Measurements from ENCODE around the gene TAF3.

The TAF3 gene

GRCh38 chr10:7915923-7916536 is 97.7 kb downstream of the TAF3 start:
- Mint-ChIP-seq H3K27me3 (no peaks in the 10 kb centered on the region), H3K36me3 (peaks cover 2% of the 10 kb centered on the region), H3K4me3 (no peak overlapping the region), H3K27ac (no peak overlapping the region), H3K4me1 (ENCODE audit: low read depth) (peaks cover 33% of the 10 kb centered on the region), H3K9me3 (ENCODE audit: low read depth) (no peaks in the 10 kb centered on the region)

DNA sequence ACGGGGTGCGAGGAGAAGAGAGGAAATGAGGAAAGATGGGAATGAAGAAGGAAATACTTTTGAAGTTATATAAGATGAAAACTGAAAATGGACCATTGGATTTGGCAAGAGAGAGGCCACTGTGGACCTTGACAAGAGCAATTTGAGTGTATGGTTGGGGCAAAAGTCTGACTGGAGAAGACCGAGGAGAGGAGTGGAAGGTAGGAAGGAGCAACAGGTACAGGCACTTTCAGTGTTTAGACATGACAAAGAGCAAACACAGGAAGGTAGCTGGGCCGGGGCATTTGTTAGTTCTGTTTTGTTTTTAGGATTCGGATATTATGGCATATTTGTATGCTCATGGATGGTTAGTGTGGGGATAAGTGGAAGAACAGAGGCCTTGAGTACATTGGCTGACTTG is 99.4 kb downstream of the TAF3 start:
- Mint-ChIP-seq H3K27me3 (no peaks in the 10 kb centered on the region), H3K27ac (no peak overlapping the region), H3K36me3 (peaks cover 2% of the 10 kb centered on the region), H3K4me3 (no peak overlapping the region), H3K9me3 (ENCODE audit: low read depth) (no peaks in the 10 kb centered on the region), H3K4me1 (ENCODE audit: low read depth) (peaks cover 24% of the 10 kb centered on the region)

DNA sequence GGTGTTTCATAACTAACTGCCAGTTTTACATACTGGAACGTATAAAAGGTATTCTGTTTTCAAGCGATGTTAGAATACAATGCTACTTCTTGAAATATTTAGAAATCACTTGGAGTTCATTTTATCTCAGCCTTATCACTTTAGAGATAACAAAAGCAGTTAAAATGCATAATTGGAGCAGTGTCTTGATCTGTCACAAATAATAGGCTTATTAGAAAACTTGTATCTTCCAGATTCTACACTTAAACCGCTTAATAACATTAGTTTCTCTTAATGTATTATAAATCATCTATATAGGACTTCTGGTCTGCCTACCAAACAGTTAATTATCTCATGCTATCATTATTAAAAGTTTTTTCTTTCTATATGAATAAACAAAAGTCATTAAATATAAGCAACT is 104.4 kb downstream of the TAF3 start:
- peaks cover 2% of the 10 kb centered on the region for H3K36me3 Mint-ChIP-seq
- H3K4me1 Mint-ChIP-seq (ENCODE audit: low read depth) = peaks cover 22% of the 10 kb centered on the region
- no peaks in the 10 kb centered on the region for H3K27me3 Mint-ChIP-seq
- H3K27ac Mint-ChIP-seq = no peak overlapping the region
- H3K9me3 Mint-ChIP-seq (ENCODE audit: low read depth) = no peaks in the 10 kb centered on the region
- no peak overlapping the region for H3K4me3 Mint-ChIP-seq

DNA sequence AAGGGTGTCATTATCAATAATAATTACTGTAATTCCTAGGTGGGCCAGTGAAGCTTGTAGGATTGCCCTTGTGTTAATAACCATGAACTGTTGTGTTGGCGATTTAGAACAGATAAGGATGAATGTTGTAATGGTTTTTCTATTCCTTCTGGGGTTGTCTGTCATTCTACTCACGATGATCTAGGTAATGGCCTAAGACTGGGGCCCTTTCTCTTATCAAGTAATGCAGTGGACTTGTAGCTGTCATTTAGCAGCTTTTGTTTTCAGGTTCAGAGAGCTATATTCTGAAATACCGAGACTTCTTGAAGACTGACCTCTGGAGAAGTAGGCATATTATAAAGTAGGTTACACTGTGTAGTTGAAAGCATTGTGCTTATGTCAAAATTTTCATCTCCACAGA is 110.2 kb downstream of the TAF3 start:
- Mint-ChIP-seq H3K27ac (no peak overlapping the region), H3K9me3 (ENCODE audit: low read depth) (no peaks in the 10 kb centered on the region), H3K36me3 (peaks cover 10% of the 10 kb centered on the region), H3K4me1 (ENCODE audit: low read depth) (peaks cover 21% of the 10 kb centered on the region), H3K4me3 (no peak overlapping the region), H3K27me3 (no peaks in the 10 kb centered on the region)

DNA sequence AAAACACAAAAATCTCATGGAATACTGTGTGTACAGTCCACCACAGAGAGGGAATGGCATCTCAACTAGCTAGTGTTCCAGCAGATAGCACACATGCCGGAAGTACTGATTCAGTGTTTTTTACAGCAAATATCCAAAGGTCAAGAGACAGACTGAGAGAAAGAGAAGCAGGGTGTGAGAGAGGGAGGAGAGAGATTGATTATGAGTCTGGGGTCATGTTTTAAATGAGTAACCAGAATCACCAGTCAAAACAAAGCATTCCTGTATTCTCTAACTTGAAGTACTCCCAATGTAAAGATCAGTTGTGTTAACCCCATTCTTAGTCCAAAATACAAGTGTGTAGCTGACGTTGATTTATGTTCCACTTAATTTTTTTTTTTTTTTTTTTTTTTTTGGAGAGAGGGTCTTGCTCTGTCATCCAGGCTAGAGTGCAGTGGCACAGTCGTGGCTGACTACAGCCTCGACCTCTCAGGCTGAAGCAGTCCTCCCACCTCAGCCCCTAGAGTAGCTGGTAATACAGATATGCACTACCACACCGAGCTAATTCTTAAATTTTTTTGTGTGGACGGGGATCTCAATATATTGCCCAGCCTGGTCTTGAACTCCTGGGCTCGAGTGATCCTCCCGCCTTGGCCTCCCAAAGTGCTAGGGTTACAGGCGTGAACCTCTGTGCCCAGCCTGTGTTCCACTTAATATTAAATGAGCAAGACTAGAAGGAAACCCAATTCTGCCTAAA is 114.2 kb downstream of the TAF3 start:
- H3K4me3 Mint-ChIP-seq = no peak overlapping the region
- peaks cover 22% of the 10 kb centered on the region for H3K36me3 Mint-ChIP-seq
- H3K27me3 Mint-ChIP-seq = no peaks in the 10 kb centered on the region
- no peak overlapping the region for H3K27ac Mint-ChIP-seq
- no peaks in the 10 kb centered on the region for H3K9me3 Mint-ChIP-seq (ENCODE audit: low read depth)
- H3K4me1 Mint-ChIP-seq (ENCODE audit: low read depth) = peaks cover 7% of the 10 kb centered on the region

DNA sequence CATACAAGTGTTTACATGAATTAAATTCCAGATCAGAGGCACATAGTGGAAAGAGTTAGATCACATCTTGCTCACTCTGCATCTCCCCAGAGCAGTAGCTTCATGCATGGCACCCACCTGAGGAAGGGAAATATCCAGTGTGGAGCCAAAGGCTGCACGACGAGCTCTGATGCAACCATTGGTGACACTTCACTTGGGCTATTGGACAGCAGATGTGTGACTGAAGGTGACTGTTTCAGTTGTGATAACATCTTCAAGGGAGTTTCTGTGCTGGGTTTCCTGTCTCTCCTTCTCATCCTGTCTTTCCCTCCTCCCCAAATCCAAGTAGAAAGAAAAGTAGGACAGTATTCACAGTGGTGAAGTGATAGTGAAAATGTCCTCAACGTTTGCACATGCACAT is 115.0 kb downstream of the TAF3 start:
- H3K36me3 Mint-ChIP-seq = peaks cover 22% of the 10 kb centered on the region
- H3K4me3 Mint-ChIP-seq = no peak overlapping the region
- peaks cover 9% of the 10 kb centered on the region for H3K4me1 Mint-ChIP-seq (ENCODE audit: low read depth)
- no peak overlapping the region for H3K27ac Mint-ChIP-seq
- peaks cover 2% of the 10 kb centered on the region for H3K9me3 Mint-ChIP-seq (ENCODE audit: low read depth)
- no peaks in the 10 kb centered on the region for H3K27me3 Mint-ChIP-seq

DNA sequence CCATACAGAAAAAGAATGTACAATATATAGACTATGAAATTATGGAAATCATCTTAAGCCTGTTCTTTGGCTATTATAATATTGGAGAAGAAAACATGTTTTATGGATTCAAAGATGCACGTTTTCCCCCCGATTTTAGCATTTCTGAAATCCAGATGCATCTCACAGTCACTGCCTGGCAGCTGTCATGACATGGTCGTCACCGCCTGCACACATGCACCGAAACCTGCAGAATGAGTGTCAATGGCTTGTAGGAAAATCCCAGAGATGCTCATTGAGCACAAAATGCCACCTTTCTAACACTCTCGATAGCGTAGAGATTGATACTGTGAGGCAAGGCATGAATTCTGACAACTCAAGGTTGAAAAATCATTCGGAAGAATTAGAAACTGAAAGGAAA is 115.5 kb downstream of the TAF3 start:
- Mint-ChIP-seq H3K9me3 (ENCODE audit: low read depth) (peaks cover 7% of the 10 kb centered on the region), H3K27ac (no peak overlapping the region), H3K4me1 (ENCODE audit: low read depth) (peaks cover 8% of the 10 kb centered on the region), H3K36me3 (peaks cover 27% of the 10 kb centered on the region), H3K4me3 (no peak overlapping the region), H3K27me3 (no peaks in the 10 kb centered on the region)

- Mint-ChIP-seq H3K27me3 (no peaks in the 10 kb centered on the region), H3K36me3 (peaks cover 31% of the 10 kb centered on the region), H3K4me3 (no peak overlapping the region), H3K9me3 (ENCODE audit: low read depth) (peaks cover 14% of the 10 kb centered on the region), H3K27ac (no peak overlapping the region), H3K4me1 (ENCODE audit: low read depth) (peaks cover 11% of the 10 kb centered on the region)
These were observed 119.1 kb downstream of the TAF3 start for GRCh38 chr10:7937315-7937945.

DNA sequence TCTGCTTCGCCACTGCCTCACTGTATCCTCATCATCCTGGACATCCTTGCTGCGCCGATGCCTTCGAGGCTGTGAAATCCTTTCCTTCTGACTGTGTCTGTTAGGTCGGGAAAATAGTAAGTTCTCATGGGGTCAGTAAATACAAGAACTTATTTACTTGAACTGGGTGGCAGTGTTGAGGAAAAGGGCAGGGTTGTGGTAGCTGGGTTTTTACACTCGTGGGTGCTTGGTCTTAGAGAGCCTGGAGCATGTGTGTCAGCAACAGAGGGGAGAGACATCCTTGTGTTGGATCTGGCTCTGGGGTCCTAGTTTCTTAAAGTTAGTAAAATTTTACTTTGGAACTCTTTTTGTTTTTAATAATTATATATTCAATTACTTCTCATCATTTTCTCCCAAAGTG is 123.3 kb downstream of the TAF3 start:
- peaks cover 14% of the 10 kb centered on the region for H3K9me3 Mint-ChIP-seq (ENCODE audit: low read depth)
- H3K27ac Mint-ChIP-seq = no peak overlapping the region
- no peak overlapping the region for H3K4me3 Mint-ChIP-seq
- no peaks in the 10 kb centered on the region for H3K27me3 Mint-ChIP-seq
- peaks cover 38% of the 10 kb centered on the region for H3K4me1 Mint-ChIP-seq (ENCODE audit: low read depth)
- H3K36me3 Mint-ChIP-seq = peaks cover 33% of the 10 kb centered on the region

DNA sequence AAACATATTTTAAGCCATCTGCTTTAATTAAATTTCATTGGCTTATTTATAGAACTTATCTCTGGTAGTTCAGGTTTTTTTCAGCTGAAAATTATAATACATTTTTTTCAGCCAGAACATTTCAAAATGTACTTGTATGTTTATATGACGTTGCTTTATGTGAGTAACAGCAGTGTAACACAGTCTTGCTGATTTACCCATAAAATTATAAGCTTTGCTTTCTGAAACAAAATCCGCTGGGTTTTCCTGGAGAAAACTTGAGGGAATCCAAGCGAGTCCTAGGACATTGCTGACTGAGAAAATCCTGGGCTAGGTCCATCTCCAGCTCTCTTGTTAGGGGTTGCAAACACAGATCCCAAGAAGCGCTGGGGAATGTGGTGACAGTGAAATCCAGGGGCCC is 124.0 kb downstream of the TAF3 start:
- Mint-ChIP-seq H3K9me3 (ENCODE audit: low read depth) (peaks cover 14% of the 10 kb centered on the region), H3K4me1 (ENCODE audit: low read depth) (peaks cover 42% of the 10 kb centered on the region), H3K36me3 (peaks cover 30% of the 10 kb centered on the region), H3K27ac (no peak overlapping the region), H3K27me3 (no peaks in the 10 kb centered on the region), H3K4me3 (no peak overlapping the region)

GRCh38 chr10:7942859-7943258 is 124.6 kb downstream of the TAF3 start:
- H3K36me3 Mint-ChIP-seq = peaks cover 27% of the 10 kb centered on the region
- no peak overlapping the region for H3K27ac Mint-ChIP-seq
- H3K27me3 Mint-ChIP-seq = no peaks in the 10 kb centered on the region
- no peak overlapping the region for H3K4me3 Mint-ChIP-seq
- peaks cover 14% of the 10 kb centered on the region for H3K9me3 Mint-ChIP-seq (ENCODE audit: low read depth)
- peaks cover 44% of the 10 kb centered on the region for H3K4me1 Mint-ChIP-seq (ENCODE audit: low read depth)

GRCh38 chr10:7944215-7944480 is 125.8 kb downstream of the TAF3 start:
- no peak overlapping the region for H3K4me3 Mint-ChIP-seq
- H3K36me3 Mint-ChIP-seq = peaks cover 18% of the 10 kb centered on the region
- no peaks in the 10 kb centered on the region for H3K27me3 Mint-ChIP-seq
- H3K27ac Mint-ChIP-seq = no peak overlapping the region
- H3K4me1 Mint-ChIP-seq (ENCODE audit: low read depth) = peaks cover 46% of the 10 kb centered on the region
- H3K9me3 Mint-ChIP-seq (ENCODE audit: low read depth) = peaks cover 5% of the 10 kb centered on the region

GRCh38 chr10:7944537-7944936 is 126.2 kb downstream of the TAF3 start:
- Mint-ChIP-seq H3K27ac (no peak overlapping the region), H3K27me3 (no peaks in the 10 kb centered on the region), H3K4me1 (ENCODE audit: low read depth) (peaks cover 46% of the 10 kb centered on the region), H3K9me3 (ENCODE audit: low read depth) (peaks cover 4% of the 10 kb centered on the region), H3K4me3 (no peak overlapping the region), H3K36me3 (peaks cover 17% of the 10 kb centered on the region)

DNA sequence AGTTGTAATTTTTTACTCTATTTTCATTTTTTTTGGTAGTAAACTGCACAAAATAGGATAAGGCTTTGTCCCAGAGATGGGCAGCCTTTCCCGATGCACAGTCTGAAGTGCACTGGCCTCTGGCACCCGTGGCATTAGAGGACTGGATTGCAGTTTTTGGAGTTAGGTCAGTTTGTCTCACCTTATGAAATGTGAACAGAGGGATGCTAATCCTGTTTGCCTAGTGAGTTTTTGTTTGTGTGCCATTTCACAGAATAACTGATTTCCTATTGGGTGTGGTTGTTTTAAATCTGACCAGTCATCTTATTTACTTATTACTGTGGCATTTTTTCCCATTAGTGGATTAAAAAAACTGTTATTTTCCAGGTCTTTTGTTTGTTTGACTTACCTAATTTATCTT is 126.7 kb downstream of the TAF3 start:
- Mint-ChIP-seq H3K27me3 (no peaks in the 10 kb centered on the region), H3K36me3 (peaks cover 13% of the 10 kb centered on the region), H3K9me3 (ENCODE audit: low read depth) (no peaks in the 10 kb centered on the region), H3K4me1 (ENCODE audit: low read depth) (peaks cover 47% of the 10 kb centered on the region), H3K27ac (no peak overlapping the region), H3K4me3 (no peak overlapping the region)

GRCh38 chr10:7945469-7946187 is 127.3 kb downstream of the TAF3 start:
- H3K36me3 Mint-ChIP-seq = peaks cover 13% of the 10 kb centered on the region
- no peaks in the 10 kb centered on the region for H3K27me3 Mint-ChIP-seq
- no peak overlapping the region for H3K27ac Mint-ChIP-seq
- no peak overlapping the region for H3K4me3 Mint-ChIP-seq
- H3K4me1 Mint-ChIP-seq (ENCODE audit: low read depth) = peaks cover 52% of the 10 kb centered on the region
- no peaks in the 10 kb centered on the region for H3K9me3 Mint-ChIP-seq (ENCODE audit: low read depth)

Measured in activated naive CD8-positive, alpha-beta T cell (primary cell).